G401 (cell line): ENCODE data around the gene XAGE3. TPM values are rescaled to one million over a fixed set of nuclear protein-coding genes. Genes with fewer than 3 reads are reported as not detected.
"Not testable (repeated sequence)": the region's sequence is repeated elsewhere in the genome, so short reads cannot be mapped to it uniquely, and the experiment has no call there.

Experiments
- DNase-seq: peaks from one replicate; pipeline ENCODE4 v3.0.0-alpha.2; 2015; ENCODE audit warnings: low spot score
- in situ Hi-C: cut with HindIII; loops from 2 replicates; pipeline ENCODE4 v1.10.0; 2016; ENCODE audit warnings: low sequenced_read_pairs, mixed read lengths
- total RNA-seq: library from RNA; depleted of rRNA; stranded (reverse); fragments of >200 nt; shearing (Covaris generic); gene quantifications from 2 replicates; pipeline ENCODE4 v1.2.3, GENCODE V29; 2014; rRNA removed

XAGE3 gene
- not detected in 2 replicates for total RNA-seq

- no peak for DNase-seq
- in situ Hi-C loops: no loop called here
Observed at GRCh38 chrX:52867610-52868348, at the start of gene XAGE3. Gene XAGE3 (minus strand): TSS chrX:52868083. CDS start chrX:52867133, 950 bp downstream.

- not testable (repeated sequence) for DNase-seq
Observed at GRCh38 chrX:52914704-52915103, 46.8 kb upstream of the XAGE3 start.

GRCh38 chrX:52913681-52914080 lies 45.8 kb upstream of the XAGE3 start:
- DNase-seq, in situ Hi-C loops: not testable (repeated sequence)

More at GRCh38 chrX:52914704-52915103, 46.8 kb upstream of the XAGE3 start:
- in situ Hi-C loops: not testable (repeated sequence)

GRCh38 chrX:52909313-52909969 lies 41.6 kb upstream of the XAGE3 start:
- DNase-seq, in situ Hi-C loops: not testable (repeated sequence)

- in situ Hi-C loops, DNase-seq: not testable (repeated sequence)
Observed at GRCh38 chrX:52907900-52908299, 40.0 kb upstream of the XAGE3 start.

- DNase-seq, in situ Hi-C loops: not testable (repeated sequence)
Observed at GRCh38 chrX:52907137-52907536, 39.3 kb upstream of the XAGE3 start.

GRCh38 chrX:52906072-52906471 lies 38.2 kb upstream of the XAGE3 start:
- in situ Hi-C loops, DNase-seq: not testable (repeated sequence)

- in situ Hi-C loops, DNase-seq: not testable (repeated sequence)
Observed at GRCh38 chrX:52905531-52905930, 37.6 kb upstream of the XAGE3 start.

- DNase-seq, in situ Hi-C loops: not testable (repeated sequence)
Observed at GRCh38 chrX:52896855-52897709, 29.2 kb upstream of the XAGE3 start, which contains the start of gene FAM156B. Gene FAM156B (plus strand): TSS chrX:52897330. CDS start chrX:52907226, 9,896 bp downstream.

- in situ Hi-C loops, DNase-seq: not testable (repeated sequence)
Observed at GRCh38 chrX:52896438-52896837, 28.6 kb upstream of the XAGE3 start.

GRCh38 chrX:52888090-52888489 lies 20.2 kb upstream of the XAGE3 start:
- DNase-seq, in situ Hi-C loops: not testable (repeated sequence)

- in situ Hi-C loops, DNase-seq: not testable (repeated sequence)
Observed at GRCh38 chrX:52887459-52887858, 19.6 kb upstream of the XAGE3 start.

- DNase-seq, in situ Hi-C loops: not testable (repeated sequence)
Observed at GRCh38 chrX:52876386-52876785, 8.5 kb upstream of the XAGE3 start.

GRCh38 chrX:52875436-52875835 lies 7.6 kb upstream of the XAGE3 start:
- DNase-seq, in situ Hi-C loops: not testable (repeated sequence)

- DNase-seq: no peak
- in situ Hi-C loops: no loop called here
Observed at GRCh38 chrX:52874661-52875060, 6.8 kb upstream of the XAGE3 start.

GRCh38 chrX:52873825-52874224 lies 5.9 kb upstream of the XAGE3 start:
- in situ Hi-C loops, DNase-seq: not testable (repeated sequence)

GRCh38 chrX:52870046-52870445 lies 2.2 kb upstream of the XAGE3 start:
- in situ Hi-C loops: no loop called here
- DNase-seq: no peak

- in situ Hi-C loops: no loop called here
- DNase-seq: no peak
Observed at GRCh38 chrX:52865343-52865998, 2.4 kb downstream of the XAGE3 start.
